DND-41 (cell line): ENCODE measurements around the gene LTBP2.

ENCODE experiments used
- CTCF ChIP-seq: IDR thresholded peaks from 2 replicates; pipeline ENCODE4 v1.5.1; 2012; ENCODE audit warnings: borderline replicate concordance, low read length, moderate library complexity, mild to moderate bottlenecking; ENCODE audit not compliant: poor library complexity, severe bottlenecking; ENCODE audit errors: extremely low read depth
- EZH2 ChIP-seq: IDR thresholded peaks from 3 replicates; pipeline ENCODE4 v1.6.1; 2012; ENCODE audit warnings: borderline replicate concordance, low read depth, mild to moderate bottlenecking, moderate library complexity, low read length, inconsistent platforms; ENCODE audit not compliant: severe bottlenecking

- TF ChIP-seq CTCF, result no peak
- TF ChIP-seq EZH2, result no peak
Measured at GRCh38 chr14:74554742-74555362, 57.2 kb downstream of the LTBP2 start.
